Measurements from ENCODE around the gene MGAT4C. TPM values are rescaled to one million over a fixed set of nuclear protein-coding genes. Genes with fewer than 3 reads are reported as not detected.

MGAT4C gene
- total and polyA plus RNA-seq, 11 donors: 0.13 to 15.5 (median 4.6) TPM

DNA sequence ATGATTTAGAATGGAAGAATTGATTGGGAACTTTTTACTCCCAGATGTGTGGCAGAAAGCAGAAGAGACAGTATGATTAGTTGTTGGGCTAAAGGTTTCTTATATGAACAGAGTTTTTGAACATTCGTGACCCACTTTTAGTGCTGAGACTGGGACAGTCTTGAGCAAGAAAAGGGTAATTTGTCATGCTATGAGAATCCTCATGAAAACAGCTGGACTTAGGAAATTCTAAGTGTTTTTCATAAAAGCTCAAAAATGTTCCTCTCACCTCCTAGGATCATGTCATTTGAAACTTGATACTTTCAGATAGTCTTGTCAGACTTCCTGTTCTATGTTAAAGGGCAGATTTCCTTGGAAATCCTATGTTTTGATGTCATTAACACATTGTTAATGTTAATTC is 86.1 kb downstream of the MGAT4C start:
- Histone ChIP-seq H3K27me3 (no peaks in the 10 kb centered on the region), H3K27ac (no peak overlapping the region), H3K9me3 (no peaks in the 10 kb centered on the region), H3K4me1 (no peaks in the 10 kb centered on the region), H3K36me3 (no peaks in the 10 kb centered on the region), H3K4me3 (no peak overlapping the region)
- DNase-seq (no peak), ATAC-seq (no peak)
- TF ChIP-seq, protein P1, sequence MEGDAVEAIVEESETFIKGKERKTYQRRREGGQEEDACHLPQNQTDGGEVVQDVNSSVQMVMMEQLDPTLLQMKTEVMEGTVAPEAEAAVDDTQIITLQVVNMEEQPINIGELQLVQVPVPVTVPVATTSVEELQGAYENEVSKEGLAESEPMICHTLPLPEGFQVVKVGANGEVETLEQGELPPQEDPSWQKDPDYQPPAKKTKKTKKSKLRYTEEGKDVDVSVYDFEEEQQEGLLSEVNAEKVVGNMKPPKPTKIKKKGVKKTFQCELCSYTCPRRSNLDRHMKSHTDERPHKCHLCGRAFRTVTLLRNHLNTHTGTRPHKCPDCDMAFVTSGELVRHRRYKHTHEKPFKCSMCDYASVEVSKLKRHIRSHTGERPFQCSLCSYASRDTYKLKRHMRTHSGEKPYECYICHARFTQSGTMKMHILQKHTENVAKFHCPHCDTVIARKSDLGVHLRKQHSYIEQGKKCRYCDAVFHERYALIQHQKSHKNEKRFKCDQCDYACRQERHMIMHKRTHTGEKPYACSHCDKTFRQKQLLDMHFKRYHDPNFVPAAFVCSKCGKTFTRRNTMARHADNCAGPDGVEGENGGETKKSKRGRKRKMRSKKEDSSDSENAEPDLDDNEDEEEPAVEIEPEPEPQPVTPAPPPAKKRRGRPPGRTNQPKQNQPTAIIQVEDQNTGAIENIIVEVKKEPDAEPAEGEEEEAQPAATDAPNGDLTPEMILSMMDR (IDR thresholded peaks at IDR 0.05): no peak
- no peak for TF ChIP-seq POLR2A (IDR thresholded peaks at IDR 0.05)
- WGBS, 4 donors: 61 to 84% (median 75%) methylated on average over 1 of the region's 1 CpG
- intact Hi-C loops (cut with DNase I): loop anchor here in 1 of 10 donors (10.0 kb wide), 1 partner anchor 55 kb away; no protein-coding TSS in a partner anchor

DNA sequence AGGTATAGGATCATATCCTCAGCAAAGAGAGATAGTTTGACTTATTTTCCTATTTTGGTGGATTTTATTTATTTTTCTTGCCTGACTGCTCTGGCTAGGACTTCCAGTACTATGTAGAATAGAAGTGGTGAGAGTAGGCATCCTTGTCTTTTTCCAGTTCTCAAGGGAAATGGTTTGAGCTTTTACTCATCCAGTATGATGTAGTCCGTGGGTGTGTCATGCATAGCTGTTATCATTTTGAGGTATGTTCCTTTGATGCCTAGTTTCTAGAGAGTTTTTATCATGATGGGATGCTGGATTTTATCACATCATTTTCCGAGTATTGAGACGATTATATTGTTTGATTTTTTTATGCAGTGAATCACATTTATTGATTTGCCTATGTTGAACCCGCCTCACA is 97.2 kb downstream of the MGAT4C start:
- H3K4me1 ChIP-seq: no peaks in the 10 kb centered on the region
- no peak overlapping the region for H3K27ac ChIP-seq
- H3K36me3 ChIP-seq: no peaks in the 10 kb centered on the region
- DNase-seq (no peak), ATAC-seq (no peak)
- 82 to 84% (median 83%) methylated on average over 4 of the region's 4 CpGs for WGBS, 4 donors
- H3K4me3 ChIP-seq: no peak overlapping the region
- H3K9me3 ChIP-seq: peaks cover 0 to 5% (median 0%) of the 10 kb centered on the region in 12 donors
- intact Hi-C loops (cut with DNase I): no loop called here
- no peaks in the 10 kb centered on the region for H3K27me3 ChIP-seq
- TF ChIP-seq POLR2A (IDR thresholded peaks at IDR 0.05): no peak
- TF ChIP-seq, protein P1 (IDR thresholded peaks at IDR 0.05): no peak

DNA sequence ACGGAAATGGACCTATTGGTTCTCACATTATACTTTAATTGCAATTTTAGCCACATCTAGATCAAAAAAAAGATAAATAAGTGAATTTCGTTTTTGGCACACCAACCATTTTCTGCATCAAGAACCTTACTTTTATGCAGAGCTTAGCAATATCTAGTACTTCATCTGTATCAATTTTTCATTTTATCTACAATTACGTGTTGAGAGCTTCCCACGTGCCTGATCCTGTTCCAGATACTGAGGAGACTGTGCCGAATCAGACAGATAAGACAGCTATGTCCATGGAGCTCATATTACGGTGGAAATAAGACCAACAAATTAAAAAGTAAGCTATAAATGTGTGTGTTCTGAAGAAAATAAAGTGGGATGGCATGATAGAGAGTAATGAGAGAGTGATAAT is 101.6 kb downstream of the MGAT4C start:
- H3K36me3 ChIP-seq: no peaks in the 10 kb centered on the region
- peaks cover 0 to 7% (median 0%) of the 10 kb centered on the region in 12 donors for H3K9me3 ChIP-seq
- no peak overlapping the region for H3K4me3 ChIP-seq
- DNase-seq (no peak), ATAC-seq (no peak)
- no peaks in the 10 kb centered on the region for H3K27me3 ChIP-seq
- no peak for TF ChIP-seq POLR2A (IDR thresholded peaks at IDR 0.05)
- TF ChIP-seq, protein P1 (IDR thresholded peaks at IDR 0.05): no peak
- no peak overlapping the region for H3K27ac ChIP-seq
- WGBS, 4 donors: 69 to 71% (median 70%) methylated on average over 6 of the region's 6 CpGs
- intact Hi-C loops (cut with DNase I): no loop called here
- no peaks in the 10 kb centered on the region for H3K4me1 ChIP-seq

DNA sequence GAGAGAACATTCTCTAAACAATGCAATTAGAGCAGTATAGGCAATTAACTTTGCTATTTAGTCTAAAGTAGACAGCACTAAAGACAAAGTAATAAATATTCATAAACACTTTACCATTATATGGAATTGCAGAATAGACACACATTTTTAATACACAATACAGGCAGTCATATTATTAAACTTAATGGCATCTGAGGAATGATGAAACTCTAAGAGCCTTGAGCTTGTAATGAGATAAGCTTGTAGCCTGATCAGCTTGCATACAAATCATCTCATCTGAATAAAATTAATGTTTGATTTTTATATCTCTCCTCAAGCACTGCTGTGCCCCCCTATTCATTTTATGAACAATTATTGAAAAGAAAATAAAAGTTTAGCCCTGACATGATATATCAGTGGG is 107.6 kb downstream of the MGAT4C start:
- Histone ChIP-seq H3K4me3 (no peak overlapping the region), H3K9me3 (peaks cover 0 to 7% (median 0%) of the 10 kb centered on the region in 12 donors), H3K27ac (no peak overlapping the region), H3K4me1 (no peaks in the 10 kb centered on the region), H3K36me3 (no peaks in the 10 kb centered on the region), H3K27me3 (no peaks in the 10 kb centered on the region)
- ATAC-seq (no peak), DNase-seq (no peak)
- TF ChIP-seq POLR2A (IDR thresholded peaks at IDR 0.05): no peak
- TF ChIP-seq, protein P1 (IDR thresholded peaks at IDR 0.05): no peak
- intact Hi-C loops (cut with DNase I): no loop called here
